HG03135 (cell line): ENCODE results near the gene TEX19.

Experiments used
- ATAC-seq: cut with Tn5 transposase; IDR thresholded peaks from one replicate; pipeline ENCODE4 v1.9.1; 2021; ENCODE audit warnings: mild to moderate bottlenecking, moderate library complexity; ENCODE audit not compliant: unreplicated experiment

Gene TEX19

GRCh38 chr17:82320956-82321927 is 37.8 kb upstream of the TEX19 start:
- no peak for ATAC-seq

- no peak for ATAC-seq
These were observed 37.0 kb upstream of the TEX19 start for GRCh38 chr17:82321947-82322466.

GRCh38 chr17:82322526-82323453 is 36.3 kb upstream of the TEX19 start:
- no peak for ATAC-seq

- no peak for ATAC-seq
These were observed 35.4 kb upstream of the TEX19 start for GRCh38 chr17:82323514-82324234.

GRCh38 chr17:82324566-82325285 is 34.3 kb upstream of the TEX19 start:
- ATAC-seq = no peak

- no peak for ATAC-seq
These were observed 33.5 kb upstream of the TEX19 start for GRCh38 chr17:82325286-82326180.

- no peak for ATAC-seq
These were observed 31.8 kb upstream of the TEX19 start for GRCh38 chr17:82327289-82327688.

- ATAC-seq = no peak
These were observed 31.3 kb upstream of the TEX19 start for GRCh38 chr17:82327757-82328140.

- no peak for ATAC-seq
These were observed 30.7 kb upstream of the TEX19 start for GRCh38 chr17:82328141-82328993.

- ATAC-seq = no peak
These were observed 30.0 kb upstream of the TEX19 start for GRCh38 chr17:82328994-82329507.

GRCh38 chr17:82329683-82330321 is 29.2 kb upstream of the TEX19 start:
- ATAC-seq = no peak

GRCh38 chr17:82330322-82331239 is 28.5 kb upstream of the TEX19 start:
- ATAC-seq = no peak

GRCh38 chr17:82331345-82331939 is 27.6 kb upstream of the TEX19 start:
- no peak for ATAC-seq

GRCh38 chr17:82332669-82333278 is 26.3 kb upstream of the TEX19 start:
- no peak for ATAC-seq
